Smooth muscle cell (in vitro differentiated cells): ENCODE results near the gene PRPF38B. TPM values are rescaled to one million over a fixed set of nuclear protein-coding genes. Genes with fewer than 3 reads are reported as not detected.

Experiments
- DNase-seq: peaks from one replicate; lab custom pipeline; 2025; ENCODE audit not compliant: unreplicated experiment; lab: John Stamatoyannopoulos, UW
- H2AFZ ChIP-seq: fragments of 200-600 bp; sonication (generic); 2 replicates; pipeline ENCODE4 v1.6.0; 2016; ENCODE audit warnings: antibody characterized with exemption, low read depth, mild to moderate bottlenecking
- H3F3A ChIP-seq: fragments of 200-600 bp; sonication (generic); 2 replicates; pipeline ENCODE4 v1.6.0; 2017; ENCODE audit warnings: antibody characterized with exemption, low read depth
- H3K27ac ChIP-seq: fragments of 200-600 bp; sonication (generic); 2 replicates; pipeline ENCODE4 v1.5.1; 2016; ENCODE audit warnings: low read depth, mild to moderate bottlenecking
- H3K27me3 ChIP-seq: fragments of 200-600 bp; sonication (generic); 2 replicates; pipeline ENCODE4 v1.6.1; 2016; ENCODE audit warnings: low read depth, mild to moderate bottlenecking
- H3K36me3 ChIP-seq: fragments of 200-600 bp; sonication (generic); 2 replicates; pipeline ENCODE4 v1.5.1; 2016; ENCODE audit warnings: low read depth
- H3K4me1 ChIP-seq: fragments of 200-600 bp; sonication (generic); 2 replicates; pipeline ENCODE4 v1.5.1; 2016; ENCODE audit warnings: low read depth
- H3K4me2 ChIP-seq: fragments of 200-600 bp; sonication (generic); 2 replicates; pipeline ENCODE4 v1.6.0; 2016; ENCODE audit warnings: mild to moderate bottlenecking
- H3K4me3 ChIP-seq: fragments of 200-600 bp; sonication (generic); 2 replicates; pipeline ENCODE4 v1.5.1; 2016; ENCODE audit warnings: mild to moderate bottlenecking
- H3K79me2 ChIP-seq: fragments of 200-600 bp; sonication (generic); 2 replicates; pipeline ENCODE4 v1.6.0; 2016; ENCODE audit warnings: low read depth, mild to moderate bottlenecking
- H3K9ac ChIP-seq: fragments of 200-600 bp; sonication (generic); 2 replicates; pipeline ENCODE4 v1.6.0; 2016; ENCODE audit warnings: low read depth
- H3K9me3 ChIP-seq: fragments of 200-600 bp; sonication (generic); replicated peaks from 2 replicates; pipeline ENCODE4 v1.5.1; 2016; ENCODE audit warnings: low read depth
- H4K20me1 ChIP-seq: fragments of 200-600 bp; sonication (generic); 2 replicates; pipeline ENCODE4 v1.6.0; 2016; ENCODE audit warnings: low read depth
- WGBS: methylation state at CpG from one replicate; pipeline ENCODE4 v1.1.7; 2016; ENCODE audit warnings: low lambda C conversion rate; 5-methylcytosine and 5-hydroxymethylcytosine counted together
- polyA plus RNA-seq: library from polyadenylated mRNA; unstranded; fragments of >200 nt; fragmentation: Nextera tagmentation; extraction: Ambion mirVana; gene quantifications from 2 replicates; pipeline ENCODE4 v1.2.1, GENCODE V29; 2016
- total RNA-seq: library from RNA; depleted of rRNA; stranded (reverse); fragments of >200 nt; gene quantifications from 2 replicates; pipeline ENCODE4 v1.2.3, GENCODE V29; 2014
- TF ChIP-seq, protein P1 (sequence below): fragments of 200-600 bp; sonication (generic); IDR thresholded peaks from 2 replicates; pipeline ENCODE4 v1.5.1; 2017; ENCODE audit warnings: borderline replicate concordance, mild to moderate bottlenecking, antibody characterized with exemption; ENCODE audit not compliant: insufficient read depth, poor library complexity, severe bottlenecking

Gene PRPF38B
- total and polyA plus RNA-seq, 2 experiments from 2014 or later = 20.6 to 28.0 TPM

DNA sequence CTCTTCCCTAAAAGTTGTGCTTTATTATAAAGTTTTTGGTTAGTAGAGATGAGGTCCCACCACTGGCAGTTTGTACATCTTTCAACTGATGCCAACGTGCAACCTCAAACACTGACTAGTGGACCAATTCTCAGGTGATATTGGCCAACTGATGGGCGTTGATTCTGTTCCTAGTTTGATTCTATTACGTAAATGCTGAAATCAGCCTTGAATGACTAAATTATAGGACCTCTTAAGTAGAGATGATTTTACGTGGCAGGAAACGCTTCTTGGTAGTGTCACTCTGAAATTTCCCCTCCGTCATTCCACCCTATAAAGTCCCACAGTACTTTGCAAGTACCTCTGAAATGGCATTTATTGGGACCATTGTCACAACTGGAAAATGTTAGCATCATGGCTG is 11.8 kb downstream of the PRPF38B start:
- no peak for DNase-seq

DNA sequence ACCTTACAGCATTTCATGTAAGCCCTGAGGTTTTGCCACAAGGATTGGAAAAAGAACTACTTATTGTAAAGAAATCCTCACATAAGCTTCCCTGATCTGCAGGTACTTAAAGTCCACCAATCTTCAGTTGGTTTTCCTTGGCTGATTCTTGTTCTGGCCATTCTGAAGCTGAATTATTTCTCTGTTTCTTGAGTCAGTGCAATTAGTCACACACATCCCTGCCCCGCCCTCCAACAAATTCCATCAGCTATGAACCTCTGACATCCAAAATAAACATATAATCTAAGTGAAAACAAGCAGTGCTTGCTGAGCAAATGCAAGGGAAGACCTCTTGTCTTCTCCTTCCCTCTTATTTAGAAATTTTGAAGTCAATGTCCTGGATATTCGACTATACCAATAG is 12.4 kb downstream of the PRPF38B start:
- H2AFZ ChIP-seq = no peak overlapping the region
- WGBS = 87% methylated on average over 2 of the region's 2 CpGs
- peak overlapping the region; percentile 21 for H3K27ac ChIP-seq
- TF ChIP-seq, protein P1, sequence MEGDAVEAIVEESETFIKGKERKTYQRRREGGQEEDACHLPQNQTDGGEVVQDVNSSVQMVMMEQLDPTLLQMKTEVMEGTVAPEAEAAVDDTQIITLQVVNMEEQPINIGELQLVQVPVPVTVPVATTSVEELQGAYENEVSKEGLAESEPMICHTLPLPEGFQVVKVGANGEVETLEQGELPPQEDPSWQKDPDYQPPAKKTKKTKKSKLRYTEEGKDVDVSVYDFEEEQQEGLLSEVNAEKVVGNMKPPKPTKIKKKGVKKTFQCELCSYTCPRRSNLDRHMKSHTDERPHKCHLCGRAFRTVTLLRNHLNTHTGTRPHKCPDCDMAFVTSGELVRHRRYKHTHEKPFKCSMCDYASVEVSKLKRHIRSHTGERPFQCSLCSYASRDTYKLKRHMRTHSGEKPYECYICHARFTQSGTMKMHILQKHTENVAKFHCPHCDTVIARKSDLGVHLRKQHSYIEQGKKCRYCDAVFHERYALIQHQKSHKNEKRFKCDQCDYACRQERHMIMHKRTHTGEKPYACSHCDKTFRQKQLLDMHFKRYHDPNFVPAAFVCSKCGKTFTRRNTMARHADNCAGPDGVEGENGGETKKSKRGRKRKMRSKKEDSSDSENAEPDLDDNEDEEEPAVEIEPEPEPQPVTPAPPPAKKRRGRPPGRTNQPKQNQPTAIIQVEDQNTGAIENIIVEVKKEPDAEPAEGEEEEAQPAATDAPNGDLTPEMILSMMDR = no peak
- H4K20me1 ChIP-seq = no peaks in the 10 kb centered on the region
- H3K4me3 ChIP-seq = no peak overlapping the region
- peaks cover 11% of the 10 kb centered on the region for H3K36me3 ChIP-seq
- H3F3A ChIP-seq = peaks cover 32% of the 10 kb centered on the region
- DNase-seq = no peak
- no peaks in the 10 kb centered on the region for H3K4me1 ChIP-seq
- H3K4me2 ChIP-seq = no peak overlapping the region
- no peak overlapping the region for H3K9ac ChIP-seq
- no peaks in the 10 kb centered on the region for H3K79me2 ChIP-seq
- no peaks in the 10 kb centered on the region for H3K9me3 ChIP-seq
- H3K27me3 ChIP-seq = no peaks in the 10 kb centered on the region

More for the DNA sequence above, 11.8 kb downstream of the PRPF38B start:
- Histone ChIP-seq H3K9ac (no peak overlapping the region), H4K20me1 (no peaks in the 10 kb centered on the region), H2AFZ (no peak overlapping the region), H3K4me2 (no peak overlapping the region), H3K27me3 (no peaks in the 10 kb centered on the region), H3K9me3 (no peaks in the 10 kb centered on the region), H3K4me3 (no peak overlapping the region), H3K4me1 (no peaks in the 10 kb centered on the region), H3K27ac (peak overlapping the region; percentile 21), H3K79me2 (no peaks in the 10 kb centered on the region), H3F3A (peaks cover 37% of the 10 kb centered on the region), H3K36me3 (peaks cover 17% of the 10 kb centered on the region)
- TF ChIP-seq, protein P1 = no peak
- 70% methylated on average over 6 of the region's 6 CpGs for WGBS

DNA sequence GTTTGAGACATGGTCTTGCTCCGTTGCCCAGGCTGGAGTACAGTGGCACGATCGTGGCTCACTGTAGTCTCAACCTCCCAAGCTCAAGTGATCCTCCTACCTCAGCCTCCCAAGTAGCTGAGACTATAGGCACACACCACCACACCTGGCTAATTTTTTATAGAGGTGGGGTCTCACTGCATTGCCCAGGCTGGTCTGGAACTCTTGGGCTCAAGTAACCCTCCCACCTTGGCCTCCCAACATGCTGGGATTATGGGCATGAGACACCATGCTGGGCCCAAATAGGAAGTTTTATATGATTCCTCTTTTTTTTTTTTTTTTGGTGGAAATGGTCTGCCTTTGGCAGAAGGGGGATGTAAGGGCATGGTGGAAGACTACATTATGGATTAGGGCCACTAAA is 14.5 kb downstream of the PRPF38B start:
- H3K4me2 ChIP-seq = no peak overlapping the region
- no peak for DNase-seq
- H3K27ac ChIP-seq = no peak overlapping the region
- H3F3A ChIP-seq = peaks cover 14% of the 10 kb centered on the region
- no peaks in the 10 kb centered on the region for H3K79me2 ChIP-seq
- H3K4me3 ChIP-seq = no peak overlapping the region
- TF ChIP-seq, protein P1 = no peak
- no peaks in the 10 kb centered on the region for H3K36me3 ChIP-seq
- no peaks in the 10 kb centered on the region for H4K20me1 ChIP-seq
- H2AFZ ChIP-seq = no peak overlapping the region
- no peaks in the 10 kb centered on the region for H3K9me3 ChIP-seq
- H3K4me1 ChIP-seq = no peaks in the 10 kb centered on the region
- no peak overlapping the region for H3K9ac ChIP-seq
- 100% methylated on average over 3 of the region's 3 CpGs for WGBS
- no peaks in the 10 kb centered on the region for H3K27me3 ChIP-seq

DNA sequence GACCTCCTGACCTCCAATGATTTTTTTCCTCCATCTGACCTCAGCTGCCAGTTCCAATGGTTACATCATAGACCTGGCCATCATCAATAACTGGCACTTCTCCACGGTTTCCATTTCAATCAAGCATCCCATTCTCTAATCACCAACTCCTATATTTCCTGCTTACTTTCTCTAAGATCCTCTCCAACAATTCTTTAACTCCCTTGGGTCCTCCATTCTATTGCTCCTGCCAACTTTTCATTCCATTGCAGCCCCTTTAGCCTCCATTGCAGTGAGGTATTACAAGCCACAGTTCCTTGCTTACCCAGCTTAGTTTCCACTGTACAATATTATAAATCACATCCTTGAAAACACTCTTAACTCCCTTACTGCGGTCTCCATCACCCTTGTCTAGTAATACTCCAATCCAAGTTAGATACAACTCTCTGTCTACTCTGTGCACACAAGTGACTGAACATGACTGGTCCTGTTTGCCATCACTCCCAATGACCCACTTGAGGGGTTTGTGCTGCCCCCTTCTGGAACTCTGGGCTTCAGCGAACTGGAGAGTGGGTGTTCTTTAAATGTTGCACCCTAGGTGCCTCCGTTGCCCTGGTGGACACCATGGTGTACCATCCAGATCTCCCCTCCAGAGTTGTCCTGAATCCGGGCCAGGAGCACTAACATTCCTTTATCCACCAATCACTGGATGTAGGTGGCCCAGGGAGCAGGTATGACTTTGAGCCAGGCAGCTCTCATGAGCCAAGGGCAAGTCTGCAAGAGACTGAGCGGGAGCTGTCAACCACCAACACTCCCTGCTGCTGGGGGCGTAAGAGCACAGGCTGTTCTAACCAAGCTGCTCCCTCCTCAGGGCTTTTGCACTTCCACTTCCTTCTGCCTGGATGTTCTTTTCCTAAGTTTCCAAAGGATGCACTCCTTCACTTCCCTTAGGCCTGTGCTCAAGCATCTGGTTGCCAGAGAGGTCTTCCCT is 16.9 kb downstream of the PRPF38B start:
- 80% methylated on average over 7 of the region's 7 CpGs for WGBS
- Histone ChIP-seq H2AFZ (no peak overlapping the region), H3K27me3 (no peaks in the 10 kb centered on the region), H3K4me3 (no peak overlapping the region), H4K20me1 (no peaks in the 10 kb centered on the region), H3K9me3 (no peaks in the 10 kb centered on the region), H3K79me2 (no peaks in the 10 kb centered on the region), H3F3A (peaks cover 2% of the 10 kb centered on the region), H3K4me1 (peaks cover 6% of the 10 kb centered on the region), H3K36me3 (no peaks in the 10 kb centered on the region), H3K4me2 (no peak overlapping the region), H3K27ac (no peak overlapping the region), H3K9ac (no peak overlapping the region)
- TF ChIP-seq, protein P1 = no peak
- no peak for DNase-seq
